Stomach smooth muscle (tissue), 2 donors: ENCODE results near the gene P4HB.

Experiments
- H3K27ac ChIP-seq: one replicate; pipeline ENCODE4 v1.7.0; 2013; ENCODE audit warnings: mild to moderate bottlenecking, low read length, inconsistent platforms
- H3K27me3 ChIP-seq, 2 donors: one replicate each; pipeline ENCODE4 v1.7.0; 2013; ENCODE audit warnings: low read length in 2 of 2; ENCODE audit not compliant: insufficient read depth in 2 of 2, control insufficient read depth in 1 of 2
- H3K36me3 ChIP-seq, 2 donors: one replicate each; pipeline ENCODE4 v1.7.0; 2013; ENCODE audit warnings: low read length in 2 of 2; ENCODE audit not compliant: control insufficient read depth in 2 of 2, insufficient read depth in 2 of 2
- H3K4me1 ChIP-seq: one replicate; pipeline ENCODE4 v1.7.0; 2013; ENCODE audit warnings: low read length; ENCODE audit not compliant: control insufficient read depth, insufficient read depth
- H3K4me3 ChIP-seq, 2 donors: one replicate each; pipeline ENCODE4 v1.7.0; 2013; ENCODE audit warnings: low read length in 2 of 2
- H3K9ac ChIP-seq, 2 donors: one replicate each; pipeline ENCODE4 v1.7.0; 2013; ENCODE audit warnings: low read length in 2 of 2, mild to moderate bottlenecking in 1 of 2
- H3K9me3 ChIP-seq, 2 donors: one replicate each; pipeline ENCODE4 v1.7.0; 2013; ENCODE audit warnings: low read length in 2 of 2; ENCODE audit not compliant: control insufficient read depth in 2 of 2
- donor health status: healthy.
- donor health status: Pancreatic carcinoma.

P4HB gene

DNA sequence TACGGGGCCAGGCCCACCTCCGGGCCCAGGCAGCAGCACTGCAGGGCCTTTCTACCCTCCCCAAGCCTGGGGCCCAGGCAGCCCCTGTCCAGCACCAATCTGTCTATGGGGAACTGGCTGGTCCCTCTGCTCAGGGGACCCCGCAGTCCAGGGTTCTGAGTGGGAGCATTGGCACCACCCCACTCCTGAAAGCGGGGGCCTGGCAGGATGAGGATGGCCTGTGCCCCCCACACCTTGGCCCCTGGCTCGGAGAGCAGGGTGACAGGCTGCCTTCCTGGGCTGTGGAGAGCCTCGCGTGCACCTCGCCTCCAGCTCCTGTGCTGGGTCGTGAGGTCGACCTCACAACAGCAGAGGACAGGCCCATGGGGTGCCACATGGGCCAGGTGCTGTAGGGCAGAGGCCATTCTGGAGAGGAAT is 43.1 kb upstream of the P4HB start:
- Histone ChIP-seq H3K4me1 (peaks cover 12% of the 10 kb centered on the region), H3K9me3 (no peaks in the 10 kb centered on the region), H3K36me3 (peaks cover 4 to 13% of the 10 kb centered on the region in 2 donors), H3K4me3 (no peak overlapping the region), H3K27ac (no peak overlapping the region), H3K27me3 (peaks cover 5 to 19% of the 10 kb centered on the region in 2 donors), H3K9ac (no peak overlapping the region)

DNA sequence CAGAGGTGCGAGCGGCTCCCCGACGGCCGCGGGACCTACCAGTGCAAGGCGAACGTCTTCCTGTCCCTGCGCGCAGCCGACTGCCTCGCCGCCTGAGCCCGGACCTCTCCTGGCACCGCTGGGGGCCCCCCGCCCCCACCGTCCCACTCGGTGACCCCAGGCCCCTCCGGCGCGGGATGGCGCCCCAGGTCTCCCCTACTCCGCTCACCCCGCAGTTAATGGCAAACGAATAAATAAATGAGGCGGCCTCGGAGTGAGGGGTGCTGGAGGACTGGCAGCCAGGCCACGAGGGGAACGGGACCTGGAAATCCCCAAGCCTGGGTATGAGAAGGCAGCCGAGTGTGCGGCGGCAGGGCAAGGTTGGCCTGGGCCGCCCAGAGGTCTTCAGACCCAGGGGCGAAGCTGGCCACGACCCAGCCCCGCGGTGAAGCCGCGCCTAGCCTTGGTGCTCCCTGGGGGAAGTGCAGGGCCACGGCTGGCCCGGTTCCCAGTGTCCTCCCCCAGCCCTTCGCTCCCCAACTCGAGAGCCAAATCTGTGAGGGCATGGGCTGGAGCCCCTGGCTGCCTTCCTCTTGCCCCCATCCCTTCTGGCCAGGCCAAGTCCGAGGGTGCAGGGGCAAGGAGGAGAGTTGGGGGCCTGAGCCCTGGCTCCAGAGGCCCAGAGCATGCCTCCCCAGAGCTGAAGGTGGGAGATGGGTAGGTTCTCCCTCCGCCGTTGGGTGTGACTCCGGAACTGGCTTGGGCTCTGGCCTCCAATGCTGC is 42.5 kb upstream of the P4HB start:
- peak overlapping the region in 1 of 2 donors; percentile 55 for H3K4me3 ChIP-seq
- no peak overlapping the region for H3K27ac ChIP-seq

DNA sequence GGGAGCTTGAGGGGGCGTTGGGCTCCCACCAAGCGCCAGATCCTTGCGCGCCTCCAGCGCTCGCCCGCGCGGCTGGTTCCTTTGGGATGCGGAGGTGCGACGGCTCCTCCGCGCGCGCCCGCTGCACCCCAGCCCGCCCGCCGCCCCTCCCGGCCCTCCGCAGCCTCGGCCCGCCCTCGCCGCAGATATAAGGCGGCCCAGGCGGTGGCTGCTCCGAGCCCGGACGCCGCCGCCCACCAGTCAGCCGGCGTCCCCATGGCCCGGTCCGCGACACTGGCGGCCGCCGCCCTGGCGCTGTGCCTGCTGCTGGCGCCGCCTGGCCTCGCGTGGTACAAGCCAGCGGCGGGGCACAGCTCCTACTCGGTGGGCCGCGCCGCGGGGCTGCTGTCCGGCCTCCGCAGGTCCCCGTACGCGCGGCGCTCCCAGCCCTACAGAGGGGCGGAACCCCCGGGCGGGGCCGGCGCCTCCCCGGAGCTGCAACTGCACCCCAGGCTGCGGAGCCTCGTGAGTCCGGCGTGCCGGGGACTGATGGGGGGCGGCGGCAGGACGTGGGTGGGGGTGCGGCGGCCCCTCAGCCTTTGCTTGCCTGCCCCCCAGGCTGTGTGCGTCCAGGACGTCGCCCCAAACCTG is 41.8 kb upstream of the P4HB start, which contains the start of gene NPB:
TSS of gene NPB (plus strand) at position 216 of the 630 bp plus-strand sequence. CDS start at position 256, 40 bp downstream.
- Histone ChIP-seq H3K27me3 (peaks cover 5 to 19% of the 10 kb centered on the region in 2 donors), H3K4me1 (peaks cover 12% of the 10 kb centered on the region), H3K9ac (no peak within 1 kb of the TSS), H3K4me3 (peak within 1 kb of the TSS in 1 of 2 donors; percentile 55), H3K9me3 (no peaks in the 10 kb centered on the region), H3K36me3 (peaks cover 7 to 19% of the 10 kb centered on the region in 2 donors), H3K27ac (no peak within 1 kb of the TSS)

More for the DNA sequence above, 42.5 kb upstream of the P4HB start:
- Histone ChIP-seq H3K36me3 (peaks cover 7 to 19% of the 10 kb centered on the region in 2 donors), H3K4me1 (peaks cover 12% of the 10 kb centered on the region), H3K27me3 (peaks cover 5 to 19% of the 10 kb centered on the region in 2 donors), H3K9me3 (no peaks in the 10 kb centered on the region), H3K9ac (no peak overlapping the region)

DNA sequence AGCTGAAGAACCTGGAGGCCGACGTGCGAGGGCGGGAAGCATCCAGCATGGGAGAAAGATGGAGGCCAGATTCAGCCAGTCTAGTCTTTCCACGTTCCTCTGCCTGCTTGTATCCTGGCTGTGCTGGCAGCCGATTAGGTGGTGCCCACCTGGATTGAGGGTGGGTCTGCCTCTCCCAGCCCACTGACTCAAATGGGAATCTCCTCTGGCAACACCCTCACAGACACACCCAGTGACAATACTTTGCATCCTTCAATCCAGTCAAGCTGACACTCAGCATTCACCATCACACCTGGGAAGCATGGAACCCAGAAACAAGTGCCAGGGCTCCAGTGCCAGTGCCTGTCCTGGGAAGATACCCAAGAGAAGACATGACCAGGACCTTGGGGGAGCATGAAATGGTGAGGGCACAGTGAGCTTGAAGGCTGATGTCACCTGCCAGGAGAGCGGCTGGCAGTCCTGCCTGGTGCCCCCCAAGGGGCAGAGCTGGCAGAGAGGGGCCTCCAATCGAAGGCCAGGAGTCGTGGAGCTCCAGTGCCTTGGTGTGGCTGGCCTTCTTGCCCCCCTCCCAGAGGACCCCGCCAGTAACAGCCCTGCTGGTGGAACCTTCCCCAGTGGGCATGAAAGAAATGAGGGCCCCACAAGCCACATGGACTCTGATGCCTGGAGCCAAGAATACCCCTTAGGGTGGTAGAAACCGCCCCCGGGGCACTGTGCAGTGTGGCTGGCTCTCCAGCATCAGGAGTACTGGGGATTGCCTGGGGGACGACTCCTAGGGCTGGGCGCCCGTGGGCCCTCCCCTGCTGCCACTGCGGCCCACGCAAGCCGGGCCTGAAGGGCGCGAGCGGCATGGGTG is 41.1 kb upstream of the P4HB start:
- peak overlapping the region in 1 of 2 donors; percentile 55 for H3K4me3 ChIP-seq
- no peaks in the 10 kb centered on the region for H3K9me3 ChIP-seq
- no peak overlapping the region for H3K9ac ChIP-seq
- H3K4me1 ChIP-seq: peaks cover 12% of the 10 kb centered on the region
- H3K27me3 ChIP-seq: peaks cover 5 to 19% of the 10 kb centered on the region in 2 donors
- peaks cover 7 to 23% of the 10 kb centered on the region in 2 donors for H3K36me3 ChIP-seq
- no peak overlapping the region for H3K27ac ChIP-seq

DNA sequence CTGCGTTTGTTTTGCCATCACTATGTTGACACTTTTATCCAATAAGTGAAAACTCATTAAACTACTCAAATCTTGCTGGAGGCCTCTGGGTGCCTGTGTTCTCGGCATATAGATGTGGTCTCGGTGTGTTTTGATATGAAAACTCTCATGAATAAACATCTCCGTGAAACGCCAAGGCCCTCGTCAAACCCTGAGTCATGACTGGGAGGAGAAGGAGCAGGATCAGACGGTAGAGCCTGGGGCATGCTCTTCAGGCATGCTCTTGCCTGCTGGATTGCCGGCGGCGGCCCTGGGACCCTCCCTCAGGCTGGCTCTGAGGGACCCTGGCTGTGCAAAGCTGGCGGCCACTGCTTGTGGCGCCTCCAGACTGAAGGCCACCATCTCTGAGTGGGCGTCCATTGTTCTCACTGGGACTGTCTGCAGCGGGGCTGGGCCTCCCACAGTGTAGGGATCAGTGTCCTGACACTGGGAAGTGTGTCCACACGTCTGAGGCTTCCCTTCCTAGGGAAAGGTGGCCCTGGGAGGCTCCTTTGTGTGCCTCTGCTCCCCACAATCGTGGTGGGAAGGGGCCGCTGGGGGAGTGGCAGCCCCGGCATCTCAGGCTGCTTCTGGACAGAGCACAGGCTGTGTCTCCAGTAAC is 40.0 kb upstream of the P4HB start:
- Histone ChIP-seq H3K36me3 (peaks cover 9 to 29% of the 10 kb centered on the region in 2 donors), H3K27ac (no peak overlapping the region), H3K27me3 (peaks cover 5 to 19% of the 10 kb centered on the region in 2 donors), H3K4me1 (peaks cover 12% of the 10 kb centered on the region), H3K9ac (no peak overlapping the region), H3K4me3 (no peak overlapping the region), H3K9me3 (no peaks in the 10 kb centered on the region)

DNA sequence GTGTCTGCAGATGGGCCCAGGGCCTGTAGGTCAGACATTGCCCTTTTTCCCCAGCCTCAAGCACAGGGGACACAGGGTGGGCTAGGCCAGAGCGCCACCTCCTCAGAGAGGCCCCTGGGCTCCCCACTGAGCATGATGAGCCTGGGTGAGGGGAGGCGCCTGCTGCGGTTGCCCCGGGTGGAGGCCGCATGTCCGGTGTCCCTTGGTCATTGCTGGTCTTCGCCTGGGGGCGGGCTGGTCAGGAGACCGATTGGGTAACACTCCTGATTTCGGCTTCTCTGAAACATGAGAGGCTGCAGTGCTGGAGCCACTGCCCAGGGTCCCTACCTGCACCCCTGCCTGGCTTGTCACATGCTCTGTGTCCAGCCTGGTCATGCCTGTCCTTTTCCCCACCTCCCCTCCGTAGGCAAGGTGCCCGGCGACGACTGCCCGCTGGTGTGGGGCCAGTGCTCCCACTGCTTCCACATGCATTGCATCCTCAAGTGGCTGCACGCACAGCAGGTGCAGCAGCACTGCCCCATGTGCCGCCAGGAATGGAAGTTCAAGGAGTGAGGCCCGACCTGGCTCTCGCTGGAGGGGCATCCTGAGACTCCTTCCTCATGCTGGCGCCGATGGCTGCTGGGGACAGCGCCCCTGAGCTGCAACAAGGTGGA is 39.3 kb upstream of the P4HB start:
- Histone ChIP-seq H3K36me3 (peaks cover 9 to 29% of the 10 kb centered on the region in 2 donors), H3K4me1 (peaks cover 12% of the 10 kb centered on the region), H3K4me3 (no peak overlapping the region), H3K27me3 (peaks cover 5 to 19% of the 10 kb centered on the region in 2 donors), H3K9ac (no peak overlapping the region), H3K27ac (no peak overlapping the region), H3K9me3 (no peaks in the 10 kb centered on the region)

DNA sequence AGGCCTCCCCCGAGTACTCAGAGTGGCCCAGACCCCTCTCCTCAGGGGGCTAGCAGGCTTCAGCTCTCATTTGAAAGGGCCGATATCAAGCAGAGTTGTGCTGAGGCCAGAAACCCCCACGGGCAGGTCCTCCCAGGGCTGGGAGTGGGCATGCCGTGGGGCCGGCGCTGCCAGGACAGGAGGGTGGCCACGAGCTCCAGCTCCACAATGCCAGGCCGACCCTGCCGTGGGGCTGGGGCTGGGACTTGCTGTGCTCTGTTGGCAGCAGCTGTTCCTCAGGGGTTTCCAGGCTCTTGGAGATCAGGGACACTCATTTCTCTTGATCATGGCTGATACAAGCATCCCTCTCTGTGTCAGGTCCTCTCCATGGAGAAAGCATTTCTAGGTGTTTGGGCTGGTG is 38.5 kb upstream of the P4HB start:
- peaks cover 12% of the 10 kb centered on the region for H3K4me1 ChIP-seq
- peaks cover 5 to 19% of the 10 kb centered on the region in 2 donors for H3K27me3 ChIP-seq
- H3K4me3 ChIP-seq: no peak overlapping the region
- peaks cover 9 to 33% of the 10 kb centered on the region in 2 donors for H3K36me3 ChIP-seq
- no peaks in the 10 kb centered on the region for H3K9me3 ChIP-seq
- H3K9ac ChIP-seq: no peak overlapping the region
- no peak overlapping the region for H3K27ac ChIP-seq

DNA sequence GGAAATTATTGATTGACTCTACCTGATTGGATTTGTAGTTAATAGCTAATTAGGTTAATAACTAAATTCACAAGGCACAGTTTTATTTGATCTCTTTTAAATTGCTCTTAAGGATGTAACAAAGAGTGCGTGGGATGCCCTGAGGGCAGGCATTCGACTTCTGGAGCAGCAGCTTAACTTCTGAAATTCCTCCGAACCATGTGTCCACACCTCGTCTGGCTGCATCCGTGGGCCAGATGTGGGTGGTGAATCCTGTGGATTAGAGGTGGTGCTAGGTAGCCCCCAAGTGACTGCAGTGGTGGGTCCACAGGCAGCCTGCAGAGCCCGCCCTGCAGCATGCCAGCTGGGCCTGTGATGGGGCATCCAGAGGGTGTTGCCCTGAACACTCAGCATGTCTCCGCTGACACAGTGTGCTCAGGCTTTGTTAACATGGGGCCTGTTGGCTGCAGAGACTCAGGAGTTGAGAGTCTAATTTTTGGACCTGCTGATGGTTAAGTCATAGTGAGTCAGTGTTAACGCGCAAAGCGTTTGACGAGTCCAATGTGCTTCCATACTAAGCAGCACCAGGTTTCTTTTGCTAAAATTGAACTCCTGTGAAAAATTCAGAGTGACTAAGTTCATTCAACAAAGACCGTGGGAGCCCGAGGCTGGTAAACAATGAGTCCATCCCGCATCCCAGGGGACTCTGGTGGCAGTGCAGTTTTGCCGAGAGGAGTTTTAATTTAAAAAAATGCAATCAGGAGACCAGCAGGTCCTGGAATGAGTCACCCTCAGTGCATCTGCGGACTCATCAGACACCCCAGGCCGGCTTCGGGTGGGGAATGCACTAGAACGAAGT is 37.9 kb upstream of the P4HB start:
- Histone ChIP-seq H3K27me3 (peaks cover 5 to 19% of the 10 kb centered on the region in 2 donors), H3K4me3 (no peak overlapping the region), H3K9me3 (no peaks in the 10 kb centered on the region), H3K9ac (no peak overlapping the region), H3K27ac (no peak overlapping the region), H3K4me1 (peaks cover 12% of the 10 kb centered on the region), H3K36me3 (peaks cover 9 to 34% of the 10 kb centered on the region in 2 donors)

DNA sequence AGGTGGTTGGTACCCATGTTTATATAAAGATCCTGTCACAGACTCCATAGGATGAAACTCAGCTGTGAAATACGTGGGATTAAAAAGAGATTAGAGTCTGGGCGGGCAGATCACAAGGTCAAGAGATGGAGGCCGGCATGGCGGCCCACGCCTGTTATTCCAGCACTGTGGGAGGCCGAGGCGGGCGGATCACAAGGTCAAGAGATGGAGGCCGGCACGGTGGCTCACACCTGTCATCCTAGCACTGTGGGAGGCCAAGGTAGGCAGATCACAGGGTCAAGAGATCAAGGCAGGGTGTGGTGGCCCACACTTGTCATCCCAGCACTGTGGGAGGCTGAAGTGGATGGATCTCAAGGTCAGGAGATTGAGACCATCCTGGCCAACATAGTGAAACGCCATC is 35.1 kb upstream of the P4HB start:
- Histone ChIP-seq H3K9ac (no peak overlapping the region), H3K4me1 (peaks cover 8% of the 10 kb centered on the region), H3K27ac (no peak overlapping the region), H3K4me3 (no peak overlapping the region), H3K9me3 (no peaks in the 10 kb centered on the region), H3K27me3 (no peaks in the 10 kb centered on the region), H3K36me3 (peaks cover 9 to 34% of the 10 kb centered on the region in 2 donors)
